Breast epithelium (tissue), 3 donors: Measurements from ENCODE around the gene LY6G6D.

ENCODE experiments used
- CTCF ChIP-seq, 3 donors: fragments of 450-650 bp; IDR thresholded peaks; one replicate each; pipeline ENCODE4 v1.5.1; 2016 to 2017; ENCODE audit warnings: antibody characterized with exemption in 3 of 3, mild to moderate bottlenecking in 3 of 3, moderate library complexity in 3 of 3
- POLR2AphosphoS5 ChIP-seq, 3 donors: sonication (generic); formaldehyde crosslinking; IDR thresholded peaks; one replicate each; pipeline ENCODE4 v1.6.1; 2017; ENCODE audit warnings: antibody characterized with exemption in 3 of 3

- TF ChIP-seq CTCF (IDR thresholded peaks at IDR 0.05) (no peak), POLR2AphosphoS5 (IDR thresholded peaks at IDR 0.05) (no peak)
These were observed 22.8 kb upstream of the LY6G6D start for GRCh38 chr6:31692353-31692752.
